ENCODE results near the gene VGLL2. TPM values are rescaled to one million over a fixed set of nuclear protein-coding genes. Genes with fewer than 3 reads are reported as not detected.

The VGLL2 gene
- total RNA-seq, 1 experiment from 2014 or later, result not detected

- no peak overlapping the region for H3K27ac Mint-ChIP-seq
- POLR2A ChIA-PET, result no interaction called here
These were observed 3.6 kb downstream of the VGLL2 start for GRCh38 chr6:117268924-117269323.

More at GRCh38 chr6:117268924-117269323, 3.6 kb downstream of the VGLL2 start:
- H3K36me3 Mint-ChIP-seq, result no peaks in the 10 kb centered on the region
- CTCF ChIA-PET, result interaction anchor here (0.8 to 2.3 kb wide), 8 partner anchors 10 to 392 kb away, joined by 3 to 7 read pairs (median 6); partner anchors contain the start of gene RFX6
- TF ChIP-seq AR (CRISPR knock-in tag; IDR thresholded peaks at IDR 0.05) (no peak), CREM (CRISPR knock-in tag; IDR thresholded peaks at IDR 0.05) (no peak), ZNF263 (CRISPR knock-in tag; IDR thresholded peaks at IDR 0.05; ENCODE audit: low read depth) (no peak), E2F5 (CRISPR knock-in tag; IDR thresholded peaks at IDR 0.05) (no peak), IRF1 (CRISPR knock-in tag; IDR thresholded peaks at IDR 0.05) (no peak), FOXJ3 (CRISPR knock-in tag; IDR thresholded peaks at IDR 0.05; ENCODE audit: borderline replicate concordance) (no peak), AFF4 (CRISPR knock-in tag; IDR thresholded peaks at IDR 0.05; ENCODE audit: borderline replicate concordance) (no peak), ZNF425 (CRISPR knock-in tag; conservative IDR thresholded peaks at IDR 0.05) (no peak), RORB (CRISPR knock-in tag; IDR thresholded peaks at IDR 0.05) (no peak)
- peaks cover 99% of the 10 kb centered on the region for H3K27me3 Mint-ChIP-seq (ENCODE audit: low read depth)
- no peaks in the 10 kb centered on the region for H3K9me3 Mint-ChIP-seq
- ATAC-seq (no peak), DNase-seq (ENCODE audit: low spot score) (no peak)
- H3K4me1 Mint-ChIP-seq, result peaks cover 51% of the 10 kb centered on the region
- H3K4me3 Mint-ChIP-seq, result no peak overlapping the region

Measured in WTC11 (cell line).